ENCODE measurements around the gene ZNF691.
"Not testable (repeated sequence)": the region's sequence is repeated elsewhere in the genome, so short reads cannot be mapped to it uniquely, and the experiment has no call there.

ZNF691 gene

DNA sequence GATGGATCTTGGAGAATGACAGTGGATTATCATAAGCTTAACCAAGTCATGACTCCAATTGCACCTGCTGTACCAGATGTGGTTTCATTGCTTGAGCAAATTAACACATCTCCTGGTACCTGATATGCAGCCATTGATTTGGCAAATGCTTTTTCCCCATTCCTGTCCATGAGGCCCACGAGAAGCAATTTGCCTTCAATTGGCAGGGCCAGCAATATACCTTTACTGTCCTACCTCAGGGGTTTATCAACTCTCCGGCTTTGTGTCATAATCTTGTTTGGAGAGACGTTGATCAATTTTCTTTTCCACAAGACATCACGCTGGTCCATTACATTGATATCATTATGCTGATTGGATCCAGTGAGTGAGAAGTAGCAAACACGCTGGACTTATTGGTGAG, 20.1 kb downstream of the ZNF691 start:
- no peak overlapping the region for H3K4me3 ChIP-seq (ENCODE audit: low read depth, low read length)
- POLR2A ChIA-PET, result no interaction called here
- no peak overlapping the region for H3K27ac ChIP-seq (ENCODE audit: extremely low read depth, low read depth, low read length)
- H3K36me3 ChIP-seq (ENCODE audit: control insufficient read depth in 2 of 2, insufficient read depth in 1 of 2, low read length in 2 of 2), result no peaks in the 10 kb centered on the region
- H3K9me3 ChIP-seq (ENCODE audit: control insufficient read depth, insufficient read depth, low read depth, low read length), result no peaks in the 10 kb centered on the region
- TF ChIP-seq ZNF133 (tag by site-specific recombination; IDR thresholded peaks at IDR 0.05), result no peak
- no peak for TF ChIP-seq SCRT2 (tag by site-specific recombination; IDR thresholded peaks at IDR 0.05)
- TF ChIP-seq HOXA7 (CRISPR knock-in tag; IDR thresholded peaks at IDR 0.05; ENCODE audit: borderline replicate concordance), result no peak
- TF ChIP-seq, protein P1, sequence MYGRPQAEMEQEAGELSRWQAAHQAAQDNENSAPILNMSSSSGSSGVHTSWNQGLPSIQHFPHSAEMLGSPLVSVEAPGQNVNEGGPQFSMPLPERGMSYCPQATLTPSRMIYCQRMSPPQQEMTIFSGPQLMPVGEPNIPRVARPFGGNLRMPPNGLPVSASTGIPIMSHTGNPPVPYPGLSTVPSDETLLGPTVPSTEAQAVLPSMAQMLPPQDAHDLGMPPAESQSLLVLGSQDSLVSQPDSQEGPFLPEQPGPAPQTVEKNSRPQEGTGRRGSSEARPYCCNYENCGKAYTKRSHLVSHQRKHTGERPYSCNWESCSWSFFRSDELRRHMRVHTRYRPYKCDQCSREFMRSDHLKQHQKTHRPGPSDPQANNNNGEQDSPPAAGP (tag by site-specific recombination; IDR thresholded peaks at IDR 0.05), result no peak
- no peak for TF ChIP-seq ZNF792 (tag by site-specific recombination; IDR thresholded peaks at IDR 0.05)
- TF ChIP-seq, protein P2, sequence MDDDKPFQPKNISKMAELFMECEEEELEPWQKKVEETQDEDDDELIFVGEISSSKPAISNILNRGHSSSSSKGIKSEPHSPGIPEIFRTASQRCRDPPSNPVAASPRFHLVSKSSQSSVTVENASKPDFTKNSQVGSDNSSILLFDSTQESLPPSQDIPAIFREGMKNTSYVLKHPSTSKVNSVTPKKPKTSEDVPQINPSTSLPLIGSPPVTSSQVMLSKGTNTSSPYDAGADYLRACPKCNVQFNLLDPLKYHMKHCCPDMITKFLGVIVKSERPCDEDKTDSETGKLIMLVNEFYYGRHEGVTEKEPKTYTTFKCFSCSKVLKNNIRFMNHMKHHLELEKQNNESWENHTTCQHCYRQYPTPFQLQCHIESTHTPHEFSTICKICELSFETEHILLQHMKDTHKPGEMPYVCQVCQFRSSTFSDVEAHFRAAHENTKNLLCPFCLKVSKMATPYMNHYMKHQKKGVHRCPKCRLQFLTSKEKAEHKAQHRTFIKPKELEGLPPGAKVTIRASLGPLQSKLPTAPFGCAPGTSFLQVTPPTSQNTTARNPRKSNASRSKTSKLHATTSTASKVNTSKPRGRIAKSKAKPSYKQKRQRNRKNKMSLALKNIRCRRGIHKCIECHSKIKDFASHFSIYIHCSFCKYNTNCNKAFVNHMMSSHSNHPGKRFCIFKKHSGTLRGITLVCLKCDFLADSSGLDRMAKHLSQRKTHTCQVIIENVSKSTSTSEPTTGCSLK (tag by site-specific recombination; IDR thresholded peaks at IDR 0.05), result no peak
- TF ChIP-seq ZNF157 (tag by site-specific recombination; IDR thresholded peaks at IDR 0.05), result peak; percentile 97
- TF ChIP-seq YY2 (tag by site-specific recombination; IDR thresholded peaks at IDR 0.05), result no peak
- no peaks in the 10 kb centered on the region for H3K4me1 ChIP-seq (ENCODE audit: control insufficient read depth, insufficient read depth, low read length)
- CTCF ChIA-PET, result no interaction called here

DNA sequence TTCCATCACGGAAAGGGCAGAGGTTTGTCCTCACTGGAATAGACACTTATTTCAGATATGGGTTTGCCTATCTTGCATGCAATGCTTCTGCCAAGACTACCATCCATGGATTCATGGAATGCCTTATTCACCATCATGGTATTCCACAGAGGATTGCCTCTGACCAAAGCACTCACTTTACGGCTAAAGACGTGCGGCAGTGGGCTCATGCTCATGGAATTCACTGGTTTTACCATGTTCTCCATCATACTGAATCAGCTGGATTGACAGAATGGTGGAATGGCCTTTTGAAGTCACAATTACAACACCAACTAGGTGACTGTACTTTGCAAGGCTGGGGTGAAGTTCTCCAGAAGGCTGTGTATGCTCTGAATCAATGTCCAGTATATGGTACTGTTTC, 22.1 kb downstream of the ZNF691 start:
- H3K4me3 ChIP-seq (ENCODE audit: low read depth, low read length); H3K36me3 ChIP-seq (ENCODE audit: control insufficient read depth in 2 of 2, insufficient read depth in 1 of 2, low read length in 2 of 2); H3K4me1 ChIP-seq (ENCODE audit: control insufficient read depth, insufficient read depth, low read length); CTCF ChIA-PET; POLR2A ChIA-PET; H3K27ac ChIP-seq (ENCODE audit: extremely low read depth, low read depth, low read length); H3K9me3 ChIP-seq (ENCODE audit: control insufficient read depth, insufficient read depth, low read depth, low read length): not testable (repeated sequence)

DNA sequence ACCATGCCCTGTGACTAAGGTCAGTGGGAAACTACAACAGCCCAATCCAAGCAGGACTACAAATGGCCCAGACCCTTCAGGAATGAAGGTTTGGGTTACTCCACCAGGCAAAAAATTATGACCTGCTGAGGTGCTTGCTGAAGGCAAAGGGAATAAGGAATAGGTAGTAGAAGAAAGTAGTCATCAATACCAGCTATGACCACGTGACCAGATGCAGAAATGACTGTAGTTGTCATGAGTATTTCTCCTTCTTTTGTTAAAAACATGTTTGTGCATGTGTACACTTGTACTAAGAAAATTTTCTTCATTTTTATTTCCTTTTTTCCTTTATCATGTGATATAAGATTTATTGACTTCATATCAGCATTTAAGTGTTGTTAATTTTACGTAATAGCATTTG, 22.8 kb downstream of the ZNF691 start:
- CTCF ChIA-PET; POLR2A ChIA-PET; H3K4me3 ChIP-seq (ENCODE audit: low read depth, low read length); H3K27ac ChIP-seq (ENCODE audit: extremely low read depth, low read depth, low read length); H3K9me3 ChIP-seq (ENCODE audit: control insufficient read depth, insufficient read depth, low read depth, low read length); H3K36me3 ChIP-seq (ENCODE audit: control insufficient read depth in 2 of 2, insufficient read depth in 1 of 2, low read length in 2 of 2); H3K4me1 ChIP-seq (ENCODE audit: control insufficient read depth, insufficient read depth, low read length): not testable (repeated sequence)

DNA sequence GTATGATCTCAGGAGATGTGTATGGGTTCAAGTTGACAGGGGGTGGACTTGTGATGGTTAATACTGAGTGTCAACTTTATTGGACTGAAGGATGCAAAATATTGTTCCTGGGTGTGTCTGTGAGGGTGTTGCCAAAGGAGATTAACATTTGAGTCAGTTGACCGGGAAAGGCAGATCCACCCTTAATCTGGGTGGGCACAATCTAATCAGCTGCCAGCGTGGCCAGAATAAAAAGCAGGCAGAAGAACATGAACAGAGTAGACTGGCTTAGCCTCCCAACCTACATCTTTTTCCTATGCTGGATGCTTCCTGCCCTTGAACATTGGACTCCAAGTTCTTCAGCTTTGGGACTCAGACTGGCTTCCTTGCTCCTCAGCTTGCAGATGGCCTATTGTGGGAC, 23.3 kb downstream of the ZNF691 start:
- H3K9me3 ChIP-seq (ENCODE audit: control insufficient read depth, insufficient read depth, low read depth, low read length); POLR2A ChIA-PET; H3K4me1 ChIP-seq (ENCODE audit: control insufficient read depth, insufficient read depth, low read length); H3K36me3 ChIP-seq (ENCODE audit: control insufficient read depth in 2 of 2, insufficient read depth in 1 of 2, low read length in 2 of 2); H3K4me3 ChIP-seq (ENCODE audit: low read depth, low read length); H3K27ac ChIP-seq (ENCODE audit: extremely low read depth, low read depth, low read length): not testable (repeated sequence)
- CTCF ChIA-PET, result interaction anchor here (1.3 kb wide), 1 partner anchor 204 kb away, joined by 3 read pairs; no protein-coding TSS in a partner anchor

DNA sequence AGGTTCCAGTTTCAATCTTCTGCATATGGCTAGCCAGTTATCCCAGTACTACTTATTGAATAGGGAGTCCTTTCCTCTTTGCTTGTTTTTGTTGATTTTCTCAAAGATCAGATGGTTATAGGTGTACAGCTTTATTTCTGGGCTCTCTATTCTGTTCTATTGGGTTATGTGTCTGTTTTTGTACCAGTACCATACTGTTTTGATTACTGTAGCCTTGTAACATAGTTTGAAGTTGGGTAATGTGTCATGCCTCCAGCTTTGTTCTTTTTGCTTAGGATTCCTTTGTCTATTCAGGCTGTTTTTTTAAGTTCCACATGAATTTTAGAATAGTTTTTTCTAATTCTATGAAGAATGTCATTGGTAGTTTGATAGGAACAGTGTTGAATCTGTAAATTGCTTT, 26.7 kb downstream of the ZNF691 start:
- H3K9me3 ChIP-seq (ENCODE audit: control insufficient read depth, insufficient read depth, low read depth, low read length); H3K4me1 ChIP-seq (ENCODE audit: control insufficient read depth, insufficient read depth, low read length); H3K4me3 ChIP-seq (ENCODE audit: low read depth, low read length); POLR2A ChIA-PET; H3K27ac ChIP-seq (ENCODE audit: extremely low read depth, low read depth, low read length); H3K36me3 ChIP-seq (ENCODE audit: control insufficient read depth in 2 of 2, insufficient read depth in 1 of 2, low read length in 2 of 2): not testable (repeated sequence)
- TF ChIP-seq, protein P3, sequence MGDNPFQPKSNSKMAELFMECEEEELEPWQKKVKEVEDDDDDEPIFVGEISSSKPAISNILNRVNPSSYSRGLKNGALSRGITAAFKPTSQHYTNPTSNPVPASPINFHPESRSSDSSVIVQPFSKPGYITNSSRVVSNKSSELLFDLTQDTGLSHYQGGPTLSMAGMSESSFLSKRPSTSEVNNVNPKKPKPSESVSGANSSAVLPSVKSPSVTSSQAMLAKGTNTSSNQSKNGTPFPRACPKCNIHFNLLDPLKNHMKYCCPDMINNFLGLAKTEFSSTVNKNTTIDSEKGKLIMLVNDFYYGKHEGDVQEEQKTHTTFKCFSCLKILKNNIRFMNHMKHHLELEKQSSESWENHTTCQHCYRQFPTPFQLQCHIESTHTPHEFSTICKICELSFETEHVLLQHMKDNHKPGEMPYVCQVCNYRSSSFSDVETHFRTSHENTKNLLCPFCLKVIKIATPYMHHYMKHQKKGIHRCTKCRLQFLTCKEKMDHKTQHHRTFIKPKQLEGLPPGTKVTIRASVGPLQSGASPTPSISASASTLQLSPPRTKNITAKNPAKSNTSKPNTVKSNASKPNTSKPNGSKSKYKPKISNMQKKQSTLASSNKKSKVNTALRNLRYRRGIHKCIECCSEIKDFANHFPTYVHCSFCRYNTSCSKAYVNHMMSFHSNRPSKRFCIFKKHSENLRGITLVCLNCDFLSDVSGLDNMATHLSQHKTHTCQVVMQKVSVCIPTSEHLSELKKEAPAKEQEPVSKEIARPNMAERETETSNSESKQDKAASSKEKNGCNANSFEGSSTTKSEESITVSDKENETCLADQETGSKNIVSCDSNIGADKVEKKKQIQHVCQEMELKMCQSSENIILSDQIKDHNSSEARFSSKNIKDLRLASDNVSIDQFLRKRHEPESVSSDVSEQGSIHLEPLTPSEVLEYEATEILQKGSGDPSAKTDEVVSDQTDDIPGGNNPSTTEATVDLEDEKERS (tag by site-specific recombination; IDR thresholded peaks at IDR 0.05), result peak; percentile 76; the same call in 1 of the 2 replicates
- CTCF ChIA-PET, result interaction anchor here (1.8 kb wide), 1 partner anchor 9 kb away, joined by 7 read pairs; no protein-coding TSS in a partner anchor
